ENCODE data around the gene FOSL1.

FOSL1 gene

GRCh38 chr11:65882120-65883057, 17.8 kb downstream of the FOSL1 start:
- no peak for DNase-seq

GRCh38 chr11:65880844-65881421, 19.3 kb downstream of the FOSL1 start:
- no peak for DNase-seq

- no peak for DNase-seq
Observed at GRCh38 chr11:65880027-65880426, 20.2 kb downstream of the FOSL1 start.

DNA sequence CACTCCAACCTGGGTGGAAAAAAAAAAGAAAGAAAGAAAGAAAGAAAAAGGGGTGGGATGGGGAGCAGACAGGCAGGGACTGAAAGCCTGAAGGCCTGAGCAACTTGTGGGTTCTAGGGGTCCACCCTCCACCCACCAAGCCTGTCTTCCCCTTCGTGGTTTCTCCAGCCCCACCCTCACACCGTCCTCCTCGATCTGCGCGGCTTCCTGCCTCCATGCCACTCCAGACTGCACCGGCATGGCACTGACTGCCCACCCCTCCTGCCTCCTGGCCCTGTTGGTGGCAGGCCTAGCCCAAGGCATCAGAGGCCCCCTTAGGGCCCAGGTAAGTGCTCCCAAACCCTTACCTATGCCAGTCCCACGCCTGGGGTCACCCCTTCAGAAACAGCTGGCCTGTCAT, 20.6 kb downstream of the FOSL1 start, which contains the start of gene CTSW:
TSS of gene CTSW (plus strand) at position 221 of the 400 bp plus-strand sequence. CDS start at position 239, 18 bp downstream.
- peak in 1 of 2 donors; percentile 48 for DNase-seq

GRCh38 chr11:65873318-65874156, 26.7 kb downstream of the FOSL1 start:
- peak; percentile 90 to 91 for DNase-seq

- no peak for DNase-seq
Observed at GRCh38 chr11:65872586-65873317, 27.4 kb downstream of the FOSL1 start, which contains the start of gene EFEMP2. TSS of gene EFEMP2 (minus strand) at chr11:65872800. CDS start at chr11:65872354, 446 bp downstream.

DNA sequence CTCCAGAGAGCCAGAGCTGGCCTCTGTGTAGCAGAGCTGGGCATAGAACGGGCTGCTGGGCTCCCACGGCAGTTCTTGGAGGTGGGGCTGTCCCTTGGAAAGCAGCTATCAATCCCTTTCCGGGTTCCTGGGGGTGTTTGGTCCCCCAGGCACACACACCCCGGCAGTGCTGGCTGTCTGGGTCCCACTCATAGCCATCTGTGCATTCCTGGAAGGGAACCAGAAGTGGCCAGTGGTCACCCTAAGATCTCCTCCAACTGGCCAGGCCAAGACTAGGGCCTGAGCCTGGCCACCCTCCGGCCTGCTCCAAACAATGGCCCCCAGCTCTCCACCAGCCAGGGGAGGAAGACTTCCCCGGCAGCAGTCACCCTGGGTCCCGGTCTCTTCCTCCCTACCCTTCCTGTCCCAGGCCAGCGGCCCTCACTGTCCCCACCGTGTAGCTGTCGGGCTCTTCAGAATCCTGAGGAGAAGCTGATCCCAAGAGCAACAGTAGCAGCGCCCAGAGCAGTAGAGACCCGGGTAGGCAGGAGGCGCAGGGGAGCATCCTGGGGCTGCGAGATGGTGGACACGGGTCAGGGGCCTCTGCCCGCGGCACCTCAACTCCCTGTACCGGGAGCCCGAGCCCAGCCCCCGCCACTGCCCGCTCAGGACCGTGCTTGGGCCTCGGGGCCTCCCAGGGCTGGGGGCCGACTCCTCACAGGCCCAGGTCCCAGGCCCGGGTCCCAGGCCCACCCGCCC, 28.2 kb downstream of the FOSL1 start:
- no peak for DNase-seq

- DNase-seq: no peak
Observed at GRCh38 chr11:65870706-65871681, 29.2 kb downstream of the FOSL1 start.

- DNase-seq: no peak
Observed at GRCh38 chr11:65870307-65870658, 29.9 kb downstream of the FOSL1 start.

DNA sequence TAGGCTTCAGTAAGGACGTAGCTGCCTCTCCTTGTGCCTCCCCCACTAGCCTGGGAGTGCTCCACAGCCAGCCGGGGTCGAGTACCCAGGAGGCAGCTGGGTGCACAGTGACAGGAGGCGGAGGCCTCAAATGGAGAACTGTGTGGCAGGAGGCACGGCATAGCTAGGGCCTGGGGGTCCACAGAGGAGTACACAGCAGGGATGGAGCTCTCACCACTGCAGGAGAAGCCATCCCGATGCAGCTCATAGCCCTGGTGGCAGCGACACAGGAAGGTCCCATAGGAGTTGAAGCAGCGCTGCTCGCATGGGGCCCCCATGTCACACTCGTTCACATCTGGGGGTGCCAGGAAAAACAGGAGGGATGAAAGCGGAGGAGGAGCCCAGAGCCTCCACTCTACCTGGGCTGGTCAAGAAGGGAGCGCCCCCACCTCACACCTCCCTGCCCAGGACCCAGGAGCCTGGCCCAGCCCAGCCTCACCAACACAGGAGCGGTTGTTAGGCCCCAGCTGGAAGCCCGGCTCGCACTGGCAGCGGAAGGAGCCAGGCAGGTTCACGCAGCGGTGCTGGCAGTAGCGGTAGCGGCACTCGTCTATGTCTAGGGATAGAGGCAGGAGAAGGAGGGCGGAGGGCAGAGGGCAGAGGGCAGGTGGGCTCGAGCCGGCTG, 30.4 kb downstream of the FOSL1 start:
- no peak for DNase-seq

- no peak for DNase-seq
Observed at GRCh38 chr11:65868907-65869306, 31.3 kb downstream of the FOSL1 start.

DNA sequence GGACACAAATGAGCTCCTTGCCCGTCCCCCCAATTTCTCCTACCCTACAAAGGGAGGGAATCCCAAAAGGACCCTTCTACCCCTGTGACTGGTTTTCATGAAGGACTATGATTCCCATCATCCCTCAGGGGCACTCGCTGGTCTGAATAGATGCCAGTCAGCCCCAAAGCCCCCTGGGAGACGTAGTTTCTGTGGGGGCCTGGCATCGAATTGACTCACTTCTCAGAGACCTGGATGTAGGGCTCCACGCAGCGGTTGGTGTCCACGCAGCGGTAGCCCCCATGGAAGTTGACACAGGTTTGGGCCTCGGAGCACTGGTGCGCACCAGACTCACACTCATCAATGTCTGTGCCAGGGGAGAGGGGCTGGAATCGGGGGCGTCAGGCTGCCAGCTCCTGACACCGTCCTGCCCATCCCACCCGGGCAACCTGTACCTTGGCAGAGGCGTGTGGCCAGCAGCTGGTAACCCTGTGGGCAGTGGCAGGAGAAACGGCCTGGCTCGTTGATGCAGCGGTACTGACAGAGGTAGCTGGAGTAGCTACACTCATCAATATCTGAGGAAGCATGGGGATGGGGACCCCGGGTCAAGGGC, 32.0 kb downstream of the FOSL1 start:
- DNase-seq: no peak

DNA sequence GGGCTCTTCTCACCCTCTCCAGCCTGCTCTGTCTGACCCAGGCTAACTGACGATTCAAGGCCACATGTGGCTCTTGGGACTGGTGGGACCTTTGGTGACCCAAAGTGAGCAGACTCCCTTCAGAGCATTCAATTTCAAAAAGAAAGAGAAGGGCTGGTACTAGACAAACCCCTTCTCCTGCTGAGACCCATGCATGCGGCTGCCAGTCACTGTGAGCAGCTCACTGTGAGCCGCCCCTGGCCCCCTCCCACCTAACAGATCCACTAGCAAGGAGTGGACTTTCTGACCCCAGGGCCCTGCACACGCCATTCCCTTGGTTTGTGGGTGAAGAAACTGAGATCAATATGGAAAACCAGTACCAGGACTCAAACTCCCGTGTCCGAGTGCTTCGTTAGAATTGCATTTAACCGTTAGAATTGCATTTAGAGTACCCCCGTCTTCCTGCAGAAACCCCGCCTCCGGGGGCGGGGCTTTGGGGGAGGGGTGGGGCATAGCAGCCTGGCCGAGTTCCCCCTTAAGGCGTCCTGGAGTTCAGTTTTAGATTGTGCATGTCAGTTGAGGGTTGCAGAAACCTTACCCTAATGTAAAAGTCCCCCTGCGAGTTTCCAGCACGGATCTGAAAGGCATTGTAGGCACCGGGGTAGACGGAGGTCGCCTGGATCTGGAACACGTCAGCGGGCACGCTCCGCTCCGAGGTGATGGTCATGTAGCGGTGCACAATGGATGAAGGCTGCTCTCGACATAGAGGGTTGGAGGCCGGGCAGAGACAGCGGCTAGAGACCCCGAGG, 32.7 kb downstream of the FOSL1 start:
- no peak for DNase-seq

- DNase-seq: no peak
Observed at GRCh38 chr11:65866509-65867283, 33.5 kb downstream of the FOSL1 start.

GRCh38 chr11:65865550-65866172, 34.5 kb downstream of the FOSL1 start:
- no peak for DNase-seq

GRCh38 chr11:65864706-65865471, 35.3 kb downstream of the FOSL1 start:
- no peak for DNase-seq

All from inflammatory macrophage (primary cell).